GM23248 (cell line): Measurements from ENCODE around the gene C3orf18. TPM values are rescaled to one million over a fixed set of nuclear protein-coding genes. Genes with fewer than 3 reads are reported as not detected.

Experiments
- DNase-seq: peaks from one replicate; pipeline ENCODE4 v3.0.0-alpha.2; 2015
- H2AFZ ChIP-seq: fragments of 200-600 bp; sonication (generic); 2 replicates; pipeline ENCODE4 v1.6.1; 2016; ENCODE audit warnings: antibody characterized with exemption
- H3F3A ChIP-seq: fragments of 200-600 bp; sonication (generic); 2 replicates; pipeline ENCODE4 v1.6.1; 2016; ENCODE audit warnings: mild to moderate bottlenecking, antibody characterized with exemption, mixed run types; ENCODE audit not compliant: insufficient read depth
- H3K27ac ChIP-seq: fragments of 200-600 bp; sonication (generic); 2 replicates; pipeline ENCODE4 v1.5.1; 2016; ENCODE audit warnings: mild to moderate bottlenecking
- H3K27me3 ChIP-seq: fragments of 200-600 bp; sonication (generic); replicated peaks from 2 replicates; pipeline ENCODE4 v1.6.1; 2016; ENCODE audit warnings: mild to moderate bottlenecking; ENCODE audit not compliant: insufficient read depth
- H3K36me3 ChIP-seq: fragments of 200-600 bp; sonication (generic); 2 replicates; pipeline ENCODE4 v1.6.1; 2016; ENCODE audit warnings: low read depth, mild to moderate bottlenecking
- H3K4me1 ChIP-seq: fragments of 200-600 bp; sonication (generic); 2 replicates; pipeline ENCODE4 v1.6.1; 2016; ENCODE audit warnings: mild to moderate bottlenecking; ENCODE audit not compliant: insufficient read depth
- H3K4me2 ChIP-seq: fragments of 200-600 bp; sonication (generic); one replicate; pipeline ENCODE4 v1.6.1; 2016; ENCODE audit warnings: mild to moderate bottlenecking; ENCODE audit not compliant: unreplicated experiment
- H3K4me3 ChIP-seq: fragments of 200-600 bp; sonication (generic); 2 replicates; pipeline ENCODE4 v1.5.1; 2016; ENCODE audit warnings: mild to moderate bottlenecking
- H3K79me2 ChIP-seq: fragments of 200-600 bp; sonication (generic); 2 replicates; pipeline ENCODE4 v1.6.1; 2016; ENCODE audit warnings: mild to moderate bottlenecking; ENCODE audit not compliant: insufficient read depth
- H3K9ac ChIP-seq: fragments of 200-600 bp; sonication (generic); 2 replicates; pipeline ENCODE4 v1.6.1; 2016; ENCODE audit warnings: mild to moderate bottlenecking
- H3K9me2 ChIP-seq: fragments of 200-600 bp; sonication (generic); 2 replicates; pipeline ENCODE4 v1.6.1; 2016; ENCODE audit warnings: mixed run types, mild to moderate bottlenecking, moderate library complexity; ENCODE audit not compliant: insufficient read depth
- H3K9me3 ChIP-seq: fragments of 200-600 bp; sonication (generic); one replicate; pipeline ENCODE4 v1.6.1; 2017; ENCODE audit warnings: low read depth
- H4K20me1 ChIP-seq: fragments of 200-600 bp; sonication (generic); 2 replicates; pipeline ENCODE4 v1.6.0; 2016; ENCODE audit not compliant: insufficient read depth
- EZH2 ChIP-seq: fragments of 200-600 bp; sonication (generic); IDR thresholded peaks from 2 replicates; pipeline ENCODE4 v1.6.1; 2018; ENCODE audit warnings: antibody characterized with exemption, mild to moderate bottlenecking; ENCODE audit not compliant: insufficient read depth, poor library complexity, severe bottlenecking
- EZH2phosphoT487 ChIP-seq: fragments of 200-600 bp; sonication (generic); IDR thresholded peaks from 2 replicates; pipeline ENCODE4 v1.6.1; 2018; ENCODE audit warnings: antibody characterized with exemption, moderate library complexity, mild to moderate bottlenecking, low read depth; ENCODE audit not compliant: insufficient read depth
- WGBS, 2 experiments: methylation state at CpG; one replicate each; pipeline ENCODE4 v1.1.6; 2015 to 2017; ENCODE audit warnings: low lambda C conversion rate in 2 of 2, low coverage in 1 of 2; ENCODE audit errors: missing lambda C conversion rate in 2 of 2; 5-methylcytosine and 5-hydroxymethylcytosine counted together
- in situ Hi-C: fragments of 300-500 bp; cut with MboI; formaldehyde crosslinking; loops from 2 replicates; pipeline ENCODE4 v1.15.0; 2020
- polyA plus RNA-seq: library from polyadenylated mRNA; unstranded; fragments of >200 nt; fragmentation: Nextera tagmentation; extraction: Ambion mirVana; gene quantifications from 2 replicates; pipeline ENCODE4 v1.2.1, GENCODE V29; 2016
- total RNA-seq: library from RNA; depleted of rRNA; stranded (reverse); fragments of >200 nt; shearing (Covaris generic); gene quantifications from 2 replicates; pipeline ENCODE4 v1.2.3, GENCODE V29; 2014

The C3orf18 gene
- total and polyA plus RNA-seq, 2 experiments from 2014 or later, result 17.3 to 17.4 TPM

- Histone ChIP-seq H2AFZ (no peak overlapping the region), H3K27me3 (no peaks in the 10 kb centered on the region), H4K20me1 (no peaks in the 10 kb centered on the region), H3K9ac (no peak overlapping the region), H3F3A (peaks cover 12% of the 10 kb centered on the region), H3K36me3 (no peaks in the 10 kb centered on the region), H3K4me3 (no peak overlapping the region), H3K27ac (no peak overlapping the region), H3K4me2 (no peak overlapping the region), H3K79me2 (no peaks in the 10 kb centered on the region), H3K9me2 (no peaks in the 10 kb centered on the region), H3K4me1 (peaks cover 19% of the 10 kb centered on the region), H3K9me3 (no peaks in the 10 kb centered on the region)
- TF ChIP-seq EZH2 (no peak), EZH2phosphoT487 (no peak)
- 82% methylated on average over 14 of the region's 14 CpGs for WGBS, 2 experiments
- no peak for DNase-seq
- in situ Hi-C loops, result no loop called here
Measured at GRCh38 chr3:50604628-50605588, 37.4 kb upstream of the C3orf18 start.

- Histone ChIP-seq H3K4me3 (no peak overlapping the region), H3K4me2 (no peak overlapping the region), H3K36me3 (no peaks in the 10 kb centered on the region), H3K27ac (no peak overlapping the region), H2AFZ (no peak overlapping the region), H3K9me2 (no peaks in the 10 kb centered on the region), H4K20me1 (no peaks in the 10 kb centered on the region), H3K27me3 (no peaks in the 10 kb centered on the region), H3K79me2 (no peaks in the 10 kb centered on the region), H3K9ac (no peak overlapping the region), H3F3A (peaks cover 12% of the 10 kb centered on the region), H3K4me1 (peaks cover 19% of the 10 kb centered on the region), H3K9me3 (no peaks in the 10 kb centered on the region)
- TF ChIP-seq EZH2phosphoT487 (no peak), EZH2 (no peak)
- DNase-seq, result no peak
- 64 to 68% methylated on average over 5 of the region's 5 CpGs for WGBS, 2 experiments
- in situ Hi-C loops, result no loop called here
Measured at GRCh38 chr3:50604110-50604621, 36.6 kb upstream of the C3orf18 start.

GRCh38 chr3:50603261-50604109 is 35.9 kb upstream of the C3orf18 start:
- no peak overlapping the region for H3K9ac ChIP-seq
- H3K27me3 ChIP-seq, result no peaks in the 10 kb centered on the region
- no peaks in the 10 kb centered on the region for H3K9me3 ChIP-seq
- H3K4me1 ChIP-seq, result peaks cover 19% of the 10 kb centered on the region
- no peaks in the 10 kb centered on the region for H3K9me2 ChIP-seq
- in situ Hi-C loops, result no loop called here
- H3K36me3 ChIP-seq, result no peaks in the 10 kb centered on the region
- no peak for DNase-seq
- no peak overlapping the region for H3K27ac ChIP-seq
- WGBS, 2 experiments, result 55 to 81% methylated on average over 3 to 4 of the region's 4 CpGs
- H3K79me2 ChIP-seq, result no peaks in the 10 kb centered on the region
- no peak for TF ChIP-seq EZH2phosphoT487
- no peak for TF ChIP-seq EZH2
- H2AFZ ChIP-seq, result no peak overlapping the region
- H4K20me1 ChIP-seq, result no peaks in the 10 kb centered on the region
- H3F3A ChIP-seq, result peaks cover 12% of the 10 kb centered on the region
- H3K4me2 ChIP-seq, result no peak overlapping the region
- H3K4me3 ChIP-seq, result no peak overlapping the region

GRCh38 chr3:50602595-50603191 is 35.1 kb upstream of the C3orf18 start:
- TF ChIP-seq EZH2 (no peak), EZH2phosphoT487 (no peak)
- Histone ChIP-seq H3K4me1 (peaks cover 19% of the 10 kb centered on the region), H3K4me3 (no peak overlapping the region), H3K4me2 (no peak overlapping the region), H3K36me3 (no peaks in the 10 kb centered on the region), H3K79me2 (no peaks in the 10 kb centered on the region), H3K27me3 (no peaks in the 10 kb centered on the region), H2AFZ (0 out of 2 replicates have a peak overlapping the region, but pooled peaks have one; percentile 76), H3K27ac (peak overlapping the region; percentile 99), H3K9ac (peak overlapping the region; percentile 96), H3K9me3 (no peaks in the 10 kb centered on the region), H3F3A (peaks cover 12% of the 10 kb centered on the region), H3K9me2 (no peaks in the 10 kb centered on the region), H4K20me1 (no peaks in the 10 kb centered on the region)
- WGBS, 2 experiments, result 74 to 81% methylated on average over 9 of the region's 9 CpGs
- no peak for DNase-seq
- in situ Hi-C loops, result no loop called here
